SU-DHL-6 (cell line): ENCODE measurements around the gene CEP55.

Experiments used
- EZH2phosphoT487 ChIP-seq: fragments of 200-600 bp; sonication (generic), shearing (Covaris generic); conservative IDR thresholded peaks from 2 replicates; pipeline ENCODE4 v1.6.1; 2018; ENCODE audit warnings: mild to moderate bottlenecking, antibody characterized with exemption, low read length, moderate library complexity, mixed read lengths
- TF ChIP-seq, protein P1 (sequence below): fragments of 200-600 bp; sonication (generic); IDR thresholded peaks from one replicate; pipeline ENCODE4 v1.5.1; 2017; ENCODE audit warnings: antibody characterized with exemption, mild to moderate bottlenecking, low read length, moderate library complexity; ENCODE audit not compliant: insufficient read depth, poor library complexity, severe bottlenecking

DNA sequence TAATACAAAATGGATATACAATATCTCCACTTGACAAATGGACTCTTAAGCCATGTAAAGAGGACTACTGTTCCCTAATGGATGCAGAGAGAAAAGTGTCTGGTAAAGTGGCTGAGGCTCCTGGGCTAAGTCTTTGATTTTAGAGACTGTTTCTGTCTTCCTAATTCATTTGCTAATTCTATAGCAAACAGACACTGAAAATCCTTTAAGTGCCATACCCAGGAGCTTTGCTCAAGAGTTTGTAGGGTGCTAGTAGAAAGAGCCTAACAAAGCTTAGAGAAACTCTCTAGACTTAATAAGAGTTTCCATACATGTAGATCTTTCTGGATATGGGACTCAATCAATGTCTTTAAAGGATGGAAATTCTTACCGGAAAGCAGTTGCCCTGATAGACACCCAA, 16.7 kb downstream of the CEP55 start:
- TF ChIP-seq, protein P1, sequence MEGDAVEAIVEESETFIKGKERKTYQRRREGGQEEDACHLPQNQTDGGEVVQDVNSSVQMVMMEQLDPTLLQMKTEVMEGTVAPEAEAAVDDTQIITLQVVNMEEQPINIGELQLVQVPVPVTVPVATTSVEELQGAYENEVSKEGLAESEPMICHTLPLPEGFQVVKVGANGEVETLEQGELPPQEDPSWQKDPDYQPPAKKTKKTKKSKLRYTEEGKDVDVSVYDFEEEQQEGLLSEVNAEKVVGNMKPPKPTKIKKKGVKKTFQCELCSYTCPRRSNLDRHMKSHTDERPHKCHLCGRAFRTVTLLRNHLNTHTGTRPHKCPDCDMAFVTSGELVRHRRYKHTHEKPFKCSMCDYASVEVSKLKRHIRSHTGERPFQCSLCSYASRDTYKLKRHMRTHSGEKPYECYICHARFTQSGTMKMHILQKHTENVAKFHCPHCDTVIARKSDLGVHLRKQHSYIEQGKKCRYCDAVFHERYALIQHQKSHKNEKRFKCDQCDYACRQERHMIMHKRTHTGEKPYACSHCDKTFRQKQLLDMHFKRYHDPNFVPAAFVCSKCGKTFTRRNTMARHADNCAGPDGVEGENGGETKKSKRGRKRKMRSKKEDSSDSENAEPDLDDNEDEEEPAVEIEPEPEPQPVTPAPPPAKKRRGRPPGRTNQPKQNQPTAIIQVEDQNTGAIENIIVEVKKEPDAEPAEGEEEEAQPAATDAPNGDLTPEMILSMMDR, result no peak
- no peak for TF ChIP-seq EZH2phosphoT487
